HepG2 (cell line): Measurements from ENCODE around the gene SLTM. TPM values are rescaled to one million over a fixed set of nuclear protein-coding genes. Genes with fewer than 3 reads are reported as not detected.

Source experiments
- ATAC-seq: fragments of 200-7000 bp; cut with Tn5 transposase; 3 replicates; pipeline ENCODE4 v1.9.1; 2020; ENCODE audit warnings: mild to moderate bottlenecking, moderate library complexity
- BruUV-seq: library from RNA; stranded (reverse); fragments of 400-500 nt; replicated peaks from 2 replicates; lab custom pipeline; 2021; lab: Mats Ljungman, UMichigan
- CTCF ChIA-PET: fragments of 300-600 bp; formaldehyde crosslinking; extraction: SDS; loops from one replicate; lab custom pipeline; 2021; ENCODE audit warnings: low total read pairs, inconsistent platforms, low intra/inter-chr PET ratio; lab: Yijun Ruan, JAX
- POLR2A ChIA-PET: fragments of 350-600 bp; sonication (Branson Sonifier 250); formaldehyde crosslinking; loops from one replicate; lab custom pipeline; 2020; ENCODE audit warnings: antibody characterized with exemption, inconsistent platforms; lab: Yijun Ruan, JAX
- DNase-seq: peaks from one replicate; pipeline ENCODE4 v3.0.0-alpha.2; 2015; ENCODE audit warnings: low spot score
- FAIRE-seq: peaks from 3 replicates; lab custom pipeline; 2011; peaks lifted over from hg19 to GRCh38; lab: Jason Lieb, UNC
- H2AFZ ChIP-seq: one replicate; pipeline ENCODE4 v1.6.1; 2011; ENCODE audit warnings: low read length, inconsistent platforms
- H3K27ac ChIP-seq: fragments of 300-600 bp; 3 replicates; pipeline ENCODE4 v1.8.0; 2011; ENCODE audit warnings: mixed run types, mild to moderate bottlenecking, mixed read lengths, low read length, inconsistent platforms; ENCODE audit not compliant: insufficient read depth; ENCODE audit errors: extremely low read length
- H3K27me3 ChIP-seq, 2 experiments: fragments of 200-600 bp in 1 of 2; 2 replicates in 1 of 2; 3 replicates in 1 of 2; pipeline versions ENCODE4 v1.6.0 to v1.8.0; 2011; ENCODE audit warnings: low read length in 2 of 2, mild to moderate bottlenecking in 2 of 2, moderate library complexity in 2 of 2, inconsistent platforms in 1 of 2; ENCODE audit not compliant: insufficient read depth in 2 of 2, control insufficient read depth in 1 of 2
- H3K36me3 ChIP-seq, 2 experiments: fragments of 200-600 bp in 1 of 2; replicated peaks in 1 of 2; 2 replicates in 1 of 2; 3 replicates in 1 of 2; pipeline versions ENCODE4 v1.5.1 to v1.8.0; 2011; ENCODE audit warnings: low read length in 2 of 2, inconsistent platforms in 1 of 2; ENCODE audit not compliant: insufficient read depth in 2 of 2, control insufficient read depth in 1 of 2
- H3K4me1 ChIP-seq: 2 replicates; pipeline ENCODE4 v1.5.1; 2012; ENCODE audit warnings: low read length, inconsistent platforms; ENCODE audit not compliant: insufficient read depth
- H3K4me2 ChIP-seq: 2 replicates; pipeline ENCODE4 v1.6.0; 2011; ENCODE audit warnings: low read depth, low read length, inconsistent platforms
- H3K4me3 ChIP-seq, 3 experiments: fragments of 200-600 bp in 1 of 3; sonication (generic), shearing (Covaris generic) in 1 of 3; replicated peaks in 1 of 3; 2 replicates each; pipeline ENCODE4 v1.5.1; 2011 to 2016; ENCODE audit warnings: low read length in 3 of 3, inconsistent platforms in 2 of 3, low read depth in 2 of 3, mild to moderate bottlenecking in 2 of 3, control low read depth in 1 of 3, mixed read lengths in 1 of 3; ENCODE audit not compliant: insufficient read depth in 1 of 3
- H3K79me2 ChIP-seq: one replicate; pipeline ENCODE4 v1.6.1; 2011; ENCODE audit warnings: low read length, inconsistent platforms; ENCODE audit not compliant: insufficient read depth
- H3K9ac ChIP-seq: 2 replicates; pipeline ENCODE4 v1.6.0; 2011; ENCODE audit warnings: mild to moderate bottlenecking, low read depth, low read length, inconsistent platforms; ENCODE audit not compliant: insufficient read depth
- H3K9me3 ChIP-seq: 2 replicates; pipeline ENCODE4 v1.5.1; 2012; ENCODE audit warnings: mild to moderate bottlenecking, low read length
- H4K20me1 ChIP-seq: 2 replicates; pipeline ENCODE4 v1.6.0; 2011; ENCODE audit warnings: inconsistent platforms, mild to moderate bottlenecking, low read length, moderate library complexity; ENCODE audit not compliant: insufficient read depth
- BCL6 ChIP-seq: IDR thresholded peaks from 2 replicates; pipeline ENCODE4 v1.6.1; 2016; ENCODE audit warnings: missing genetic modification reagents, missing compliant biosample characterization
- CSRNP1 ChIP-seq: sonication (generic); formaldehyde crosslinking; IDR thresholded peaks from 2 replicates; pipeline ENCODE4 v1.8.1; 2023; ENCODE audit warnings: mild to moderate bottlenecking, missing genetic modification reagents
- CSRNP2 ChIP-seq: sonication (generic); formaldehyde crosslinking; conservative IDR thresholded peaks from 2 replicates; pipeline ENCODE4 v1.8.0; 2022; ENCODE audit warnings: low read depth, missing genetic modification reagents
- FIP1L1 ChIP-seq: fragments of 200-400 bp; formaldehyde crosslinking; IDR thresholded peaks from 2 replicates; pipeline ENCODE4 v1.6.1; 2018; ENCODE audit warnings: low read depth, mild to moderate bottlenecking, low read length, moderate library complexity, borderline replicate concordance; ENCODE audit not compliant: insufficient read depth
- NR1H2 ChIP-seq: sonication (generic); formaldehyde crosslinking; IDR thresholded peaks from 2 replicates; pipeline ENCODE4 v1.8.1; 2022; ENCODE audit warnings: low read depth, missing genetic modification reagents, borderline replicate concordance
- TEAD3 ChIP-seq: optimal IDR thresholded peaks from 2 replicates; pipeline ENCODE3; 2016; ENCODE audit warnings: borderline replicate concordance
- XBP1 ChIP-seq: sonication (generic); formaldehyde crosslinking; IDR thresholded peaks from 2 replicates; pipeline ENCODE4 v1.5.0; 2020; ENCODE audit warnings: missing genetic modification reagents
- ZNF232 ChIP-seq: sonication (generic); formaldehyde crosslinking; IDR thresholded peaks from 2 replicates; pipeline ENCODE4 v1.4.0; 2020; ENCODE audit warnings: missing genetic modification reagents, borderline replicate concordance
- ZNF343 ChIP-seq: sonication (generic); formaldehyde crosslinking; IDR thresholded peaks from 2 replicates; pipeline ENCODE4 v1.4.0; 2020; ENCODE audit warnings: mild to moderate bottlenecking, missing genetic modification reagents
- ZNF614 ChIP-seq: IDR thresholded peaks from 2 replicates; pipeline ENCODE4 v1.6.1; 2018; ENCODE audit warnings: missing biosample characterization, missing genetic modification reagents, inconsistent platforms, borderline replicate concordance
- WGBS: methylation state at CpG from one replicate; pipeline ENCODE4 v1.1.6; 2017; ENCODE audit warnings: low lambda C conversion rate; 5-methylcytosine and 5-hydroxymethylcytosine counted together
- in situ Hi-C: cut with HindIII; loops from 2 replicates; pipeline ENCODE4 v1.10.0; 2017; ENCODE audit warnings: low pct_unique_long_range_greater_than_20kb; ENCODE audit not compliant: extremely low pct_ligation_motif_present
- intact Hi-C: fragments of 100-400 bp; cut with micrococcal nuclease; formaldehyde crosslinking; loops from one replicate; pipeline ENCODE4 v1.10.0; 2022; ENCODE audit not compliant: unreplicated experiment
- polyA plus RNA-seq, 8 experiments: library from polyadenylated mRNA; depleted of rRNA in 3 of 8; stranded (reverse) in 7 of 8; unstranded in 1 of 8; fragments of >200 nt; fragmentation: Illumina TruSeq in 4 of 8; extraction: Trizol in 4 of 8; gene quantifications; 2 replicates each; pipeline versions ENCODE4 v1.2.1 to v1.2.3, GENCODE V29; 2011 to 2016; ENCODE audit warnings: low read depth in 4 of 8, missing spikeins in 1 of 8, mixed read lengths in 1 of 8; ENCODE audit not compliant: insufficient read depth in 1 of 8
- total RNA-seq, 5 experiments: library from RNA; depleted of rRNA; stranded (reverse); fragments of >200 nt; fragmentation: Illumina TruSeq; extraction: Trizol; gene quantifications; 2 replicates each; pipeline ENCODE4 v1.2.3, GENCODE V29; 2016; ENCODE audit warnings: low read depth in 1 of 5

Gene SLTM
- total and polyA plus RNA-seq, 2 of the 13 experiments (the other 11 are each of a cell fraction or from before 2014, with no cell fraction given) = 22.0 to 64.2 TPM

GRCh38 chr15:58909616-58910015 lies 23.9 kb downstream of the SLTM start:
- Histone ChIP-seq H3K79me2 (peaks cover 2% of the 10 kb centered on the region), H3K4me3 (no peak overlapping the region), H3K4me1 (no peaks in the 10 kb centered on the region), H3K9ac (no peak overlapping the region), H3K4me2 (no peak overlapping the region), H4K20me1 (0 out of 2 replicates have a peak, but pooled peaks cover 4% of the 10 kb centered on the region), H3K36me3 (peaks cover 6 to 42% of the 10 kb centered on the region in 2 experiments), H3K9me3 (no peaks in the 10 kb centered on the region), H2AFZ (no peak overlapping the region), H3K27ac (no peak overlapping the region), H3K27me3 (no peaks in the 10 kb centered on the region; a peak in 1 of 5 replicates)
- intact Hi-C loops = no loop called here
- no TSS peak for BruUV-seq
- ChIA-PET CTCF (no interaction called here), POLR2A (no interaction called here)
- ATAC-seq (no peak), FAIRE-seq (no peak), DNase-seq (no peak)
- TF ChIP-seq ZNF614 (CRISPR knock-in tag) = no peak
- TF ChIP-seq NR1H2 (CRISPR knock-in tag) = no peak
- TF ChIP-seq ZNF232 (CRISPR knock-in tag) = no peak
- TF ChIP-seq ZNF343 = no peak
- TF ChIP-seq FIP1L1 = no peak
- 100% methylated on average over 1 of the region's 1 CpG for WGBS
- in situ Hi-C loops = no loop called here

GRCh38 chr15:58908550-58909309 lies 24.7 kb downstream of the SLTM start:
- POLR2A ChIA-PET = no interaction called here
- Histone ChIP-seq H3K4me2 (no peak overlapping the region), H3K4me3 (no peak overlapping the region), H2AFZ (no peak overlapping the region), H3K27me3 (no peaks in the 10 kb centered on the region; a peak in 1 of 5 replicates), H3K4me1 (no peaks in the 10 kb centered on the region), H3K79me2 (peaks cover 2% of the 10 kb centered on the region), H4K20me1 (0 out of 2 replicates have a peak, but pooled peaks cover 4% of the 10 kb centered on the region), H3K9me3 (no peaks in the 10 kb centered on the region), H3K36me3 (peaks cover 6 to 38% of the 10 kb centered on the region in 2 experiments; a peak in 4 of 5 replicates), H3K27ac (no peak overlapping the region), H3K9ac (no peak overlapping the region)
- intact Hi-C loops (no loop called here), in situ Hi-C loops (no loop called here)
- FAIRE-seq (no peak), DNase-seq (no peak), ATAC-seq (no peak)
- 97% methylated on average over 6 of the region's 6 CpGs for WGBS
- CTCF ChIA-PET = no interaction called here
- no peak for TF ChIP-seq TEAD3 (CRISPR knock-in tag)
- TF ChIP-seq CSRNP1 (CRISPR knock-in tag) = no peak
- TF ChIP-seq XBP1 (CRISPR knock-in tag) = no peak
- TF ChIP-seq CSRNP2 (CRISPR knock-in tag) = no peak
- TF ChIP-seq BCL6 (CRISPR knock-in tag) = no peak
- BruUV-seq = no TSS peak
